ENCODE data around the gene KAT7. TPM values are rescaled to one million over a fixed set of nuclear protein-coding genes. Genes with fewer than 3 reads are reported as not detected.

Gene KAT7
- total RNA-seq, result 20.9 and 27.5 TPM in 2 replicates

DNA sequence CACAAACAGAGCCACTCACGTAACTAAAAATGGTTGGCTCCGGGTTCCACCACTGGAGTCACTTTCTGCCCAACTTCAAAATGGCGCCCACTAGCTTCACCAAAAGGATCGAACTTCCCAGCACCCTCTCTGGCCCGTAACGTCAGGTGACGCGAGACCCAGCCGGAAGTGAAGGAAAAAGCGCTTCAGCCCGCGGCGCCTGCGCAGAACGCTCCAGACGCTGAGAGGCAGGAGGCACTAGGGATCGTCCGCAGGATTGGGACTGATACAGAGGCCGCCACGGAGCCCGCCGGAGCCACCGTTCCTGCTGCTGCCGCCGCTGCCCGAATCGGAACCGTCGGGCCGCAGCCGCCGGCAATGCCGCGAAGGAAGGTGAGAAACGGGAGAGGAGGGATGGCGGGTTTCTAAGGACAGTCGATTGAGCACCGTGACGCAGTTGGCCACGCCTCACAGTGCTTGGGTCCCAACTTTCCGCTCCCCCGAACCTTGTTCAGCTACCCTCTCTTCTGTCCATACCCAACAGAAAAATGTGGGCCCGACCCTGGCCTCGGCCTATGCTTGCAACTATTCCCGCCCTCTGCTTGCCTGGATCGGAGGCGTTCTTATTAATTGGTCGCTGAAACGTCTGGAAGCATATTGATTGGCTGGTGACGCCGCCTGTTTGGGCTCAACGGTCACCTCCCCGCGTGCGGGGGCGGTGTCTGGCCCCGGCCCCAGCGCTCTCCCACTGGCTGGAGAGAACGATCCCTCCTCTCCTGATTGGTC is at the start of gene KAT7:
Gene KAT7 (plus strand): TSS at position 204 of the 765 bp plus-strand sequence. CDS start 154 bp downstream, at position 358.

GRCh38 chr17:49763735-49764558 is 24.5 kb upstream of the KAT7 start, which contains the start of gene FAM117A:
FAM117A (minus strand) TSS chr17:49764131; CDS start chr17:49764087, 44 bp downstream.

GRCh38 chr17:49848019-49848473 is 59.6 kb downstream of the KAT7 start, which contains the start of gene TAC4:
TAC4 (minus strand) TSS chr17:49848069; CDS start chr17:49848017, 52 bp downstream.

Other genes with a start within 250 kb of the KAT7 start
- 0.14 and 0.55 TPM in 2 replicates for gene NXPH3, start 212.8 kb upstream of the KAT7 start, total RNA-seq
- 91.9 and 107 TPM in 2 replicates for gene SPOP, start 110.6 kb upstream of the KAT7 start, total RNA-seq
- 59.7 and 62.9 TPM in 2 replicates for gene SLC35B1, start 80.7 kb upstream of the KAT7 start, total RNA-seq
- gene FAM117A, start 24.6 kb upstream of the KAT7 start, total RNA-seq, result 1.8 TPM in 2 replicates
- not detected in 2 replicates for gene TAC4, start 59.4 kb downstream of the KAT7 start, total RNA-seq
- gene DLX4, start 180.5 kb downstream of the KAT7 start, total RNA-seq, result not detected in 2 replicates
- not detected in 2 replicates for gene DLX3, start 206.5 kb downstream of the KAT7 start, total RNA-seq